Urinary bladder (tissue), 4 donors: ENCODE results near the gene FCN2. TPM values are rescaled to one million over a fixed set of nuclear protein-coding genes. Genes with fewer than 3 reads are reported as not detected.

ENCODE experiments used
- DNase-seq: peaks from one replicate; pipeline ENCODE4 v3.0.0-alpha.2; 2015; ENCODE audit errors: extremely low spot score
- H3K27ac ChIP-seq: one replicate; pipeline ENCODE4 v1.5.1; 2013; ENCODE audit warnings: low read depth, mild to moderate bottlenecking, moderate library complexity
- H3K36me3 ChIP-seq: one replicate; pipeline ENCODE4 v1.6.1; 2013; ENCODE audit warnings: mild to moderate bottlenecking, moderate library complexity; ENCODE audit not compliant: insufficient read depth
- H3K4me1 ChIP-seq: one replicate; pipeline ENCODE4 v1.6.1; 2013; ENCODE audit warnings: mild to moderate bottlenecking, moderate library complexity; ENCODE audit not compliant: insufficient read depth
- H3K4me3 ChIP-seq: one replicate; pipeline ENCODE4 v1.5.1; 2013; ENCODE audit warnings: low read depth, low read length
- WGBS: extraction: QIAGEN DNeasy Blood & Tissue Kit; methylation state at CpG from one replicate; pipeline ENCODE4 v1.1.7; 2013; 5-methylcytosine and 5-hydroxymethylcytosine counted together
- polyA plus RNA-seq: library from polyadenylated mRNA; stranded (reverse); fragments of 200-250 nt; gene quantifications from one replicate; pipeline ENCODE4 v1.2.3, GENCODE V29; 2013
- total RNA-seq: library from RNA; depleted of rRNA; stranded (reverse); fragments of >200 nt; gene quantifications from one replicate; pipeline ENCODE4 v1.2.3, GENCODE V29; 2014
- donor health status: healthy with polysubstance abuse.
- donor health status: healthy.

The FCN2 gene
- total and polyA plus RNA-seq, 2 donors, result 0.37 TPM; not detected in 1

DNA sequence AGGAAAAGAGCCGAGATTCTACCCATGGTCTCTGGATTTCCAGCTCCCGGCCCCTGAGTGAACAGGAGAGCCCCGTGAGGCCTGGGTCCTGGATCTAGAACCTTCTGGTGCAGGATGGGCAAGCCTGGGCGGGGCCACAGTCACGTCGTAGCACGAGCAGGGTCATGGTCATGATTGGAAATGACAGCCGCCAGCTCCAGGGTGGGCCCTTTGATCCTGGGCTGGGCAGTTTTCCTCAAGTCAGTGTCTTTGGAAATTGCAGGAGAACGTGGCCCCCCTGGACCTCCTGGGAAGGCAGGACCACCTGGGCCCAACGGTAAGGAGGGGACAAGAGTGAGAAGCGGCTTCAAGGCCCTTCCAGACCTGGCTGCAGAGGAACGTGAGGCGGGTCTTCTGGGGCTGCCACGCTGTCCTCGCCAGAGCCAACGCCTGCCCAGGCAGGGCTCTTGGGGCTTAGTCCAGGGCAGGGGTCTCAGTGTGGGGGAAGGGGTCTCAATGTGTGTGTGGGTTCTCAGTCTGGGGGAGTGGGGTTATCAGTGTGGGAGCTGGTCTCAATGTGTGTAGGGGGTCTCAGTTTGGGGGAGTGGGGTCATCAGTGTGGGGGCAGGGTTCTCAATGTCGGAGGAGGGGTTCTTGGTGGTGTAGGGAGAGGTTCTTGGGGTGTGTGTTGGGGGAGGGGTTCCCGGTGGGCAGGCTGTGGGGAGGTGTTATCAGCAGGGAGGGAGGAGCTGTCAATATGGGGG lies 2.6 kb downstream of the FCN2 start:
- Histone ChIP-seq H3K27ac (no peak overlapping the region), H3K4me1 (no peaks in the 10 kb centered on the region), H3K4me3 (no peak overlapping the region), H3K36me3 (no peaks in the 10 kb centered on the region)
- DNase-seq, result no peak
- WGBS, result 91% methylated on average over 18 of the region's 18 CpGs

DNA sequence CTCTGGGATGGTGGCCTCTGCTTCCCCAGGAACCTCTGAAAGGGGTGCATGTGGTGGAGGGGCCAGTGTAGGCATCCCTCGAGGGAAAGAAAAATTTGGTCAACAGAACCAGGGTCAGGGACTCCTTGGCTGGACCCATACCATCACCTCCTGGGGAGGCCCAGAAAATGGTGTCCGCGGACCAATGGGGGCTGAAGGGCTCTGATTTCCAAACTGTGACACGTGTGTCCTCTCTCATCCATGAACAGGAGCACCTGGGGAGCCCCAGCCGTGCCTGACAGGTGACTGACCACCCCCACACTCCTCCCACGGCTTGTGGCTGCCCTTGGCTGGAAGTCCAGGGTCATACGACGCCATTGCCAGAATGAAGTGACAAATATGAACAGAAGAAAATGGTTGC lies 3.9 kb downstream of the FCN2 start:
- no peak overlapping the region for H3K4me3 ChIP-seq
- H3K4me1 ChIP-seq, result no peaks in the 10 kb centered on the region
- WGBS, result 92% methylated on average over 8 of the region's 8 CpGs
- H3K36me3 ChIP-seq, result no peaks in the 10 kb centered on the region
- H3K27ac ChIP-seq, result no peak overlapping the region
- no peak for DNase-seq

DNA sequence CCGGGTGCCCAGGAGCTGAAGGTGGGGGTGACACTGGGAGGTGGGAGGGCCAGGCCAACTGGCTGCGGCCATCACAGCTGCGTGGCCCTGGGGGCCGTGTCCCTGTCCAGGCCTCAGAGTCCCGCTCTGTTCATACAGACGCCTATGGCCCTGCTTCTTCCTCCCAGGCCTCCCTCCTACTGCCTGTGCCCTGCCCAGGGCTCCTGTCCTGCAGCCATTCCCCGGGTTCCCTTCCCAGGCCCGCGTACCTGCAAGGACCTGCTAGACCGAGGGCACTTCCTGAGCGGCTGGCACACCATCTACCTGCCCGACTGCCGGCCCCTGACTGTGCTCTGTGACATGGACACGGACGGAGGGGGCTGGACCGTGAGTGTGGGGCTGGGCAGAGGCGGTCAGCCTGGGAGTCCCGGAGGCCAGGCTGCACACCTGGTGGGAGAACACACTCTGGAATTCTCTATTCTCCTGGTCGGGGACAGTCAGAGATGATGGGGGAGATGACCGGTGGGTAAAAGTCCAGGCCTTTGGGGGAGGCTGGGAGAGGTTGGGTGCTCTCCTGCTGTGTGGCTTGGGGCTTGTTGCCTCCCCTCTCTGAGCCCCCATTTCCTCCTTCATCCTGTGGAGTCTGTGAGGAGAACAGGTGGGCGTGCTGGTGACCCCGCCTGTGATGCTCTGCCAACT lies 4.5 kb downstream of the FCN2 start:
- H3K4me3 ChIP-seq, result no peak overlapping the region
- DNase-seq, result no peak
- H3K27ac ChIP-seq, result no peak overlapping the region
- H3K4me1 ChIP-seq, result no peaks in the 10 kb centered on the region
- WGBS, result 94% methylated on average over 22 of the region's 22 CpGs
- no peaks in the 10 kb centered on the region for H3K36me3 ChIP-seq

DNA sequence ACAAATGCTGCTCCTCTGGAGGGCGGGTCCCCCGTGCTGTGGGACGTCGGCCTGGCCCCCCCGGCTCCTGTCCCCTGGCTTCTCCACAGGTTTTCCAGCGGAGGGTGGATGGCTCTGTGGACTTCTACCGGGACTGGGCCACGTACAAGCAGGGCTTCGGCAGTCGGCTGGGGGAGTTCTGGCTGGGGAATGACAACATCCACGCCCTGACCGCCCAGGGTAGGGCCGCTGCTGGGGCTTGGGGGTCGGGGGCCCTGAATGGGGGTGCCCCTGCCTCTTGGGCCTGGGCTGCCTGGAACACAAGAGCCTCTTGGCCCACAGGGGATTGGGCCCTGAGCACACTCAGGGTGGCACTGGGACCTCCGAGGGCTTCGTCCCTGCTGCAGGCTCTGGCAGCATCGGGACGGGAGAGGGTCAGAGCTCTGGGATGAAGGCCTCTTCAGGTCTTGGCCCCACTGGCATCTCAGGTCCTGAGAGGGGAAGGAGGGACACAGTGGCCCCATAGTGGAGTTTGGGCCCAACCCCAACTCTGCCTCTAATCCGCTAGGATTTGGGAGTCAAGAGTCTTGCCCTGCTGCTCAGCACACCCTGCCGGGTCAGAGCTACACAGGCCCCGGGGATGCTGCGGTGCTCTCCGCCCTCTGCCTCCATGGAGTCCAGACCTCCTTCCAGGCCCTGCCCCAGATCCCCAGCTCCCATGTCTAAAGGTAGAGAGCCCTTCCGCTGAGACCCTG lies 5.2 kb downstream of the FCN2 start:
- no peak overlapping the region for H3K27ac ChIP-seq
- no peaks in the 10 kb centered on the region for H3K4me1 ChIP-seq
- H3K4me3 ChIP-seq, result no peak overlapping the region
- no peaks in the 10 kb centered on the region for H3K36me3 ChIP-seq
- no peak for DNase-seq
- WGBS, result 88% methylated on average over 24 of the region's 24 CpGs

DNA sequence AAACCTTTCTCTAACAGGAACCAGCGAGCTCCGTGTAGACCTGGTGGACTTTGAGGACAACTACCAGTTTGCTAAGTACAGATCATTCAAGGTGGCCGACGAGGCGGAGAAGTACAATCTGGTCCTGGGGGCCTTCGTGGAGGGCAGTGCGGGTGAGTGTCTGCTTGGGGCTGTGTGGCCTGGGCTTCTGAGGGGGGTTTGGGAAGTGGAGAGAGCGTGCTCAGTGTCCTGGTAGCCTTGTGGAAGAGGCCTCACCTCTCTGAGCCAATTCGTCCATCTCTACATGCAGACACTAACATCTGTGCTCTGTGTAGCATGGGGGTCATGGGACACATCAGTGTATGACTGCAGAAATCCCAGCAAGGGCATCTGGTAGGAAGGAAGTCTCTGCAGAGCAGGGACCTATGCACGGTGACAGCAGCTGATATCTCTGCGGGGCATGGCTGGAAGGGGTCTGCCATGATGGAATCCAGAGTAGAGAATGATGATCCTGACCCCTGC lies 5.9 kb downstream of the FCN2 start:
- H3K4me3 ChIP-seq, result no peak overlapping the region
- DNase-seq, result no peak
- H3K27ac ChIP-seq, result no peak overlapping the region
- WGBS, result 94% methylated on average over 11 of the region's 11 CpGs
- no peaks in the 10 kb centered on the region for H3K36me3 ChIP-seq
- no peaks in the 10 kb centered on the region for H3K4me1 ChIP-seq

DNA sequence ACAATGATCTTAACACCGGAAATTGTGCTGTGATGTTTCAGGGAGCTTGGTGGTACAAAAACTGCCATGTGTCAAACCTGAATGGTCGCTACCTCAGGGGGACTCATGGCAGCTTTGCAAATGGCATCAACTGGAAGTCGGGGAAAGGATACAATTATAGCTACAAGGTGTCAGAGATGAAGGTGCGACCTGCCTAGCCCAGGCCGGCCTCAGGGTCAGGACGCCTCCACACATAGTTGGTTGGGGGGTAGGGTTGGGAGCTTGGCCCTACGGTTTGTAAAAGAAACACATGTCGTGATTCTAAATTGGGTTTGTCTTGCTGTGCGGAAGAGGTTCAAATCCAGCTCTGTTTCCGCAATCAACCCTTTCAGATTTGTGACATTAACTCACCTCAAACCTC lies 6.6 kb downstream of the FCN2 start:
- H3K4me1 ChIP-seq, result no peaks in the 10 kb centered on the region
- WGBS, result 93% methylated on average over 10 of the region's 10 CpGs

DNA sequence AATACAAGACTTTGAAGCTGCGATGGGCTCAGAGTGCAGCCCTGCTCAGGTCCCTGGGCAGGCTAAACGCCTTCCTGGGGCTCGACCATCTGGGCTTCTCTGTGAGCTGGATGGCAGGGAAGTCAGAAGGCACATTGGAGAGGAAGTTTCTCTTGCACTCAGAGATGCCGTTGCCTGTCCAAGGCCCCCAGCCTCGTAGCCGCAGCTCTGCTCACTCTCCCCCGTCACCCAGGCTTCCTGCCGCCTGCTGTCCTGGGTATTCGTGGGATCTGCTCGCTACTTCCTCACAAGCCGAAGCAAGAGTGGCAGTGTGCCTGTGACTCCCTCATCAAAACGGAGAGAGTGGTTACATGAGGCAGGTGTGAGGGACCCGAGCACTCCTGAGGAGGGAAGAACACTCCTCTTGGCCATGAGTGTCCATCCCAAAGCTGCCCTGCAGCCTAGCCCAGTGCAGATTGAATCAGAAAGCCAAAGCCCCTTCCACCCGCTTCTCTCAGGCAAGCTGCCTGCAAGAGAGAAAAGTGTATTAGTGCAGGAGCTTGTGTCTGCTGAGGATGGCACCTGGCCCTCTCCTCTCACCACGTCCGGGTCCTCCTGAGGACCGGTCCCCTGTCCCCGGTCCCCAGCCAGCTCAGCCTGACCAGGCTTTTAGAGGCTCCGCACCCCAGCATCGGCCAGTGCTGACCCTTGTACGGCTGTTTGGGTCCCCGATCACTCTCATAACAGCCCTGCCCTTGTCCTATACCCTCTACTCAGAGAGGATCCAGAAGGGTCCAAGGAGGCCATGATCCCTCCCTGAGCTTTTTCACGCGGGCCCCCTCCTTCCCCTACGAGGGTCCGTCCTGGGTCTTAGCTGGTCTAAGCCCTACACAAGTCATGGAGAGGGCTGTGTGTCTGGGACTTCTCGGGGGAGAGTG lies 7.3 kb downstream of the FCN2 start:
- Histone ChIP-seq H3K36me3 (no peaks in the 10 kb centered on the region), H3K4me1 (no peaks in the 10 kb centered on the region), H3K4me3 (no peak overlapping the region), H3K27ac (no peak overlapping the region)
- WGBS, result 74% methylated on average over 27 of the region's 27 CpGs
- DNase-seq, result no peak

More for the DNA sequence above, 6.6 kb downstream of the FCN2 start:
- Histone ChIP-seq H3K36me3 (no peaks in the 10 kb centered on the region), H3K27ac (no peak overlapping the region), H3K4me3 (no peak overlapping the region)
- DNase-seq, result no peak

DNA sequence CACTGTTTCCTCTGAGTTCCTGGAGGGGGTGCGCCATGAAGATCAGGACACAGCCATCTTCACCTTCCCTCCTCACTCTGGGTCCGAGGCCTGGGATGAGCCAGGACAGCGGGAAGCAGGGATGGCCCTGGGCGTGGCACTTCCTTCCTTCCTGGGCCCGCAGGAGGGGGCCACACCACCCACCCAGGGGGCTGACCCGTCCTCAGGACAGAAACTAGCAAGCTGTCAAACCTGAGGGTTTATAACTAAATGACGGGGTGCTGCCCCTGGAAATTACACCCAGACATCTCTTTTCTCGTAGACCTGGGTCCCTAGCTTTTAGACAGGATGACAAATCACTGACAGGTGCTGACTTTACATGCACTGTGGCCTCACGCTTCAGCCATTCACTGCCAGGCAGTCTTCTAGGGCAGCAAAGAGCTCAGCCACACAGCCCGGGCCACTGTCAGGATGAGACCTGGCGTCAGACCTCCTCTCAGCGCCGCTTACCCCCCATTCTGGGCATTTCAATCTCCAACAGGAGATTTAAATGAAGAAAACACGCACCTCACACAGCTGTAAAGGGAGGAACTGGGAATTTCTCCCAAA lies 8.1 kb downstream of the FCN2 start:
- WGBS, result 87% methylated on average over 14 of the region's 14 CpGs
- Histone ChIP-seq H3K36me3 (no peaks in the 10 kb centered on the region), H3K4me3 (no peak overlapping the region), H3K4me1 (no peaks in the 10 kb centered on the region), H3K27ac (no peak overlapping the region)
- DNase-seq, result no peak

DNA sequence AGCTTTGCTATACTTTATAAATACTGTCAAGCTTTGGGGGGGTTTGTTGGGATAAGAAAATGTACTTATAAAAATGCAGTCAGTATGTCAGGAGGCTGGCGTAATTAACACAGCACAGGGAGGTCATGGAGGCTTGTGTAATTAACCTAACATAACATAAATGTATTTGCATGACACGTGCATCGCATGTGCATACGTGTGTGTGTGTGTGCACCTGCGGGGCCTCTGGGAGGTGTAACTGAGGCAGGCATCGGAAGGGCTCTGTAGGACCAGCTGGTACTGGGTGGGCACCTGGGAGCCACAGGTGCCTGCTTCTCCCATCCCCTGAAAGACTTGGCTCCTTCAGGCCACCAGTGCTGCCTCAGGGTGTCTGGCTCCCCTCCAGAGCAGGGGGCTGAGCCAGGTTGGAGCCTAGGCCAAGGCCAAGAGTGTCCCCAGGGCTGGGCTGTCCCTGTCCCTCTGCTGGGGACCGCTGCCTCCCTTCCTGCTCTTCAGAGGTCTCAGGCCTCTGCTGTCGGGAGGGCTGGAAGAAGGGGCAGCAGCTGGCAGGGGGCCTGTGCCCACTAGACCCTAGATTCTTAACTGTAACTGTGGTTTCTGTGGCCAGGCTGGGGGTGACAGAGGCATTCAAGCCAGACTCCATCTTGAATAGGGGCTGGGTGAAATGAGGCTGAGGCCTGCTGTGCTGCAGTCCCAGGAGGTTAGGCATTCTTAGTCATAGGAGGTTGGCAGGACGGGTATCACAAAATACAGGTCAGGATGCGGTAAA lies 9.0 kb downstream of the FCN2 start:
- DNase-seq, result no peak
- WGBS, result 93% methylated on average over 10 of the region's 10 CpGs
- no peak overlapping the region for H3K27ac ChIP-seq
- H3K36me3 ChIP-seq, result no peaks in the 10 kb centered on the region
- no peaks in the 10 kb centered on the region for H3K4me1 ChIP-seq
- H3K4me3 ChIP-seq, result no peak overlapping the region

DNA sequence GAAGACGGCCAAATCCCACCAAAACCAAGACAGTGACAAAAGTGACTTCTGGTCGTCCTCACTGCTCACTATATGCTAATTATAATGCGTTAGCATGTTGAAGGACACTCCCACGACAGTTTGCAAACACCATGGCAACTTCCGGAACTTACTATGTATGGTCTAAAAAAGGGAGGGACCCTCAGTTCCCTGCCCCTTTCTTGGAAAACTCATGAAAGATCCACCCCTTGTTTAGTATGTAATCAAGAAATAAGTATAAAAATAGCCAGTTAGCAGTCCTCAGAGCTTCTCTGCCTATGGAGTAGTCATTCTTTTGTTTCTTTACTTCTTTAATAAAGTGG lies 9.5 kb downstream of the FCN2 start:
- 86% methylated on average over 5 of the region's 5 CpGs for WGBS
- H3K4me3 ChIP-seq, result no peak overlapping the region
- no peaks in the 10 kb centered on the region for H3K4me1 ChIP-seq
- no peaks in the 10 kb centered on the region for H3K36me3 ChIP-seq
- no peak overlapping the region for H3K27ac ChIP-seq
- no peak for DNase-seq

DNA sequence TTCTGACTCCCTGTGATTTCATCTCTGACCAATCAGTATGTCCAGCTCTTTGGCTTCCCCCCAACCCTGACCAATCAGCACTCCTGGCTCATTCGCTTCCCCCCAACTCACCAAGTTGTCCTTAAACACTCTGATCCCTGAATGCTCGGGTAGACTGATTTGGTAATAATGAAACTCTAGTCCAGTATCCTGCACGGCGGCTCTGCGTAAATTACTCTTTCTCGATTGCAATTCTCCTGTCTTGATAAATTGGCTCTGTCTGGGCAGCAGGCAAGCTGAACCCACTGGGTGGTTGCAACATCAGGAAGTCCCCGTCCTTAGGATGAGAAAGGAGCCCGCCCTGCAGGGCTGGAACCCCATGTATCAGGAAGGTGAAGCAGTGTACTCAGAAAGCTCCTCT lies 10.4 kb downstream of the FCN2 start:
- no peaks in the 10 kb centered on the region for H3K4me1 ChIP-seq
- H3K4me3 ChIP-seq, result no peak overlapping the region
- H3K36me3 ChIP-seq, result no peaks in the 10 kb centered on the region
- no peak for DNase-seq
- H3K27ac ChIP-seq, result no peak overlapping the region
- 88% methylated on average over 8 of the region's 8 CpGs for WGBS

DNA sequence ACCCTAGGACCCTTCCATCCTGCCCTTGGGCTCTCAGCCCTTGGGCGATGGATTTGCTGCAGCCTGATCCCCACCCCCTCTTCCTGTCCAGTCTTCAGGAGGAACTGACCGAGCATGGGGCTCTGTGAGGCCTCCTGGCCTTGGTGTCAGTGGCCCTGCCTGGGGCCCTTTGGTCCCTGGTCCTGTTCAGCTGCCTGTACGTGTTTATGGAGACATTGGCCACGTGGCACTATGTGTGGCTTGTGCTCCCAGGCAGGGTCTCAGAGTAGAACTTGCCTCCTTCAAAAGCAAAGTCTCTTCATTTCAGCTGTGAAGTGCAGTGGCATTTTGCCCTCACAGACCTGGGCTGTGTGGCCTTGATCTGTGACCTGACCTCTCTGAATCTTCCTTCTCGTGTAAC lies 11.1 kb downstream of the FCN2 start:
- Histone ChIP-seq H3K27ac (no peak overlapping the region), H3K36me3 (no peaks in the 10 kb centered on the region), H3K4me3 (no peak overlapping the region), H3K4me1 (no peaks in the 10 kb centered on the region)
- no peak for DNase-seq
- WGBS, result 81% methylated on average over 5 of the region's 5 CpGs
